GM12878 (cell line): ENCODE measurements around the gene SH3GL3. TPM values are rescaled to one million over a fixed set of nuclear protein-coding genes. Genes with fewer than 3 reads are reported as not detected.

Source experiments
- ATAC-seq: fragments of 200-7000 bp; cut with Tn5 transposase; 3 replicates; pipeline ENCODE4 v1.9.1; 2020; ENCODE audit warnings: mild to moderate bottlenecking, moderate library complexity
- BruUV-seq: library from RNA; stranded (reverse); fragments of 400-500 nt; replicated peaks from 2 replicates; lab custom pipeline; 2021; lab: Mats Ljungman, UMichigan
- CTCF ChIA-PET: fragments of 300-600 bp; sonication (Branson Sonifier 250); formaldehyde crosslinking; extraction: SDS; loops from one replicate; lab custom pipeline; 2021; ENCODE audit warnings: inconsistent platforms; lab: Yijun Ruan, JAX
- POLR2A ChIA-PET: fragments of 350-600 bp; formaldehyde crosslinking; extraction: SDS; loops from one replicate; lab custom pipeline; 2021; ENCODE audit warnings: inconsistent platforms; lab: Charles Lee
- RAD21 ChIA-PET: fragments of 300-600 bp; sonication (Branson Sonifier 250); formaldehyde crosslinking; loops from one replicate; lab custom pipeline; 2023; ENCODE audit warnings: antibody characterized with exemption; ENCODE audit not compliant: unreplicated experiment; lab: Charles Lee
- SMC1A ChIA-PET: fragments of 300-600 bp; sonication (Branson Sonifier 250); formaldehyde crosslinking; loops from one replicate; lab custom pipeline; 2023; ENCODE audit not compliant: unreplicated experiment, uncharacterized antibody; lab: Charles Lee
- DNase-seq: peaks from one replicate; pipeline ENCODE4 v3.0.0-alpha.2; 2011; ENCODE audit warnings: low read depth, low spot score
- FAIRE-seq: peaks from 3 replicates; lab custom pipeline; 2011; peaks lifted over from hg19 to GRCh38; lab: Jason Lieb, UNC
- H2AFZ ChIP-seq: 2 replicates; pipeline ENCODE4 v1.6.0; 2011; ENCODE audit warnings: low read depth, low read length, control low read depth; ENCODE audit not compliant: control insufficient read depth
- H3K27ac ChIP-seq: 2 replicates; pipeline ENCODE4 v1.5.1; 2011; ENCODE audit warnings: control low read depth; ENCODE audit not compliant: control insufficient read depth, insufficient read depth
- H3K27me3 ChIP-seq, 2 experiments: replicated peaks in 1 of 2; 2 replicates each; pipeline versions ENCODE4 v1.6.0 to v1.6.1; 2011; ENCODE audit warnings: low read length in 1 of 2; ENCODE audit not compliant: control insufficient read depth in 2 of 2, insufficient read depth in 2 of 2
- H3K36me3 ChIP-seq, 2 experiments: 2 replicates each; pipeline ENCODE4 v1.5.1; 2011; ENCODE audit warnings: low read length in 1 of 2; ENCODE audit not compliant: control insufficient read depth in 2 of 2, insufficient read depth in 2 of 2
- H3K4me1 ChIP-seq: 2 replicates; pipeline ENCODE4 v1.6.1; 2011; ENCODE audit warnings: mild to moderate bottlenecking, low read length, moderate library complexity, mixed read lengths; ENCODE audit not compliant: control insufficient read depth, insufficient read depth
- H3K4me2 ChIP-seq: 2 replicates; pipeline ENCODE4 v1.6.0; 2011; ENCODE audit warnings: control low read depth; ENCODE audit not compliant: control insufficient read depth, insufficient read depth
- H3K4me3 ChIP-seq: fragments of 200-600 bp; sonication (generic); 2 replicates; pipeline ENCODE4 v1.5.1; 2016
- H3K79me2 ChIP-seq: 2 replicates; pipeline ENCODE4 v1.6.0; 2011; ENCODE audit warnings: low read length; ENCODE audit not compliant: control insufficient read depth, insufficient read depth
- H3K9ac ChIP-seq: 2 replicates; pipeline ENCODE4 v1.8.0; 2011; ENCODE audit warnings: low read length, control low read depth, mixed read lengths; ENCODE audit not compliant: control insufficient read depth, insufficient read depth
- H3K9me3 ChIP-seq: replicated peaks from 3 replicates; pipeline ENCODE4 v1.5.1; 2011; ENCODE audit warnings: mild to moderate bottlenecking, low read length; ENCODE audit not compliant: control insufficient read depth, insufficient read depth
- H4K20me1 ChIP-seq: 2 replicates; pipeline ENCODE4 v1.6.0; 2011; ENCODE audit not compliant: control insufficient read depth, insufficient read depth
- ASH2L ChIP-seq: fragments of 300-600, 200-600 bp; sonication (generic); IDR thresholded peaks from 2 replicates; pipeline ENCODE4 v1.6.1; 2017; ENCODE audit warnings: low read depth, mild to moderate bottlenecking, borderline replicate concordance
- DPF2 ChIP-seq: fragments of 450-650 bp; IDR thresholded peaks from 2 replicates; pipeline ENCODE4 v1.6.1; 2017; ENCODE audit warnings: mild to moderate bottlenecking
- EGR1 ChIP-seq, 2 experiments: IDR thresholded peaks; 1 replicate in 1 of 2; 2 replicates in 1 of 2; pipeline ENCODE4 v1.6.1; 2011 to 2012; ENCODE audit warnings: low read depth in 2 of 2, low read length in 2 of 2, borderline replicate concordance in 1 of 2, mild to moderate bottlenecking in 1 of 2, moderate library complexity in 1 of 2
- HDGF ChIP-seq: fragments of 450-650 bp; IDR thresholded peaks from 2 replicates; pipeline ENCODE4 v1.6.1; 2016; ENCODE audit warnings: antibody characterized with exemption
- NFXL1 ChIP-seq: fragments of 450-650 bp; IDR thresholded peaks from 2 replicates; pipeline ENCODE4 v1.6.1; 2017; ENCODE audit warnings: antibody characterized with exemption, mild to moderate bottlenecking, borderline replicate concordance
- NFYB ChIP-seq: IDR thresholded peaks from 2 replicates; pipeline ENCODE4 v1.6.1; 2011; ENCODE audit warnings: low read depth, mild to moderate bottlenecking, low read length, improper control_type of control experiment, moderate library complexity; ENCODE audit not compliant: insufficient read depth
- PAX8 ChIP-seq: fragments of 450-650 bp; IDR thresholded peaks from 2 replicates; pipeline ENCODE4 v1.6.1; 2017; ENCODE audit warnings: mild to moderate bottlenecking, moderate library complexity
- POU2F2 ChIP-seq: IDR thresholded peaks from 3 replicates; pipeline ENCODE4 v1.6.1; 2011; ENCODE audit warnings: low read depth, mild to moderate bottlenecking, low read length, borderline replicate concordance
- RAD51 ChIP-seq: fragments of 450-650 bp; IDR thresholded peaks from 2 replicates; pipeline ENCODE4 v1.6.1; 2016; ENCODE audit warnings: moderate library complexity, mild to moderate bottlenecking, inconsistent platforms
- SREBF1 ChIP-seq: IDR thresholded peaks from 2 replicates; pipeline ENCODE4 v1.6.1; 2012; ENCODE audit warnings: mild to moderate bottlenecking, low read length
- SRF ChIP-seq, 2 experiments: IDR thresholded peaks; 2 replicates each; pipeline ENCODE4 v1.6.1; 2011; ENCODE audit warnings: low read depth in 2 of 2, low read length in 2 of 2, mild to moderate bottlenecking in 1 of 2, moderate library complexity in 1 of 2
- ZNF24 ChIP-seq: fragments of 450-650 bp; IDR thresholded peaks from 2 replicates; pipeline ENCODE4 v1.6.1; 2017; ENCODE audit warnings: antibody characterized with exemption, mild to moderate bottlenecking
- WGBS: methylation state at CpG from one replicate; pipeline ENCODE4 v1.1.6; 2016; ENCODE audit warnings: low lambda C conversion rate; ENCODE audit not compliant: insufficient replicate concordance, insufficient coverage; ENCODE audit errors: missing lambda C conversion rate; 5-methylcytosine and 5-hydroxymethylcytosine counted together
- in situ Hi-C: fragments of 300-500 bp; cut with MboI; formaldehyde crosslinking; loops from 9 replicates; pipeline ENCODE4 v1.14.3; 2018; ENCODE audit warnings: mixed read lengths
- intact Hi-C: fragments of 100-400 bp; cut with micrococcal nuclease; formaldehyde crosslinking; loops from one replicate; pipeline ENCODE4 v1.14.2; 2022; ENCODE audit not compliant: unreplicated experiment
- polyA plus RNA-seq, 11 experiments: library from polyadenylated mRNA; depleted of rRNA in 4 of 11; unstranded in 6 of 11; stranded (reverse) in 5 of 11; fragments of >200 nt; fragmentation: Nextera tagmentation in 4 of 11; fragmentation: Illumina TruSeq in 1 of 11; extraction: Ambion mirVana in 4 of 11; extraction: Trizol in 1 of 11; gene quantifications; 1 replicate in 1 of 11; 2 replicates in 10 of 11; pipeline versions ENCODE4 v1.2.1 to v1.2.3, GENCODE V29; 2011 to 2016; ENCODE audit warnings: inconsistent platforms in 2 of 11, missing spikeins in 2 of 11, low read depth in 1 of 11
- total RNA-seq, 4 experiments: library from RNA; depleted of rRNA in 3 of 4; stranded (reverse); fragments of >200 nt in 3 of 4; fragmentation: Illumina TruSeq in 1 of 4; extraction: Trizol in 1 of 4; gene quantifications; 2 replicates each; pipeline versions ENCODE4 v1.2.1 to v1.2.3, GENCODE V29; 2013 to 2021
- TF ChIP-seq, protein P1 (sequence below): fragments of 450-650 bp; formaldehyde crosslinking; IDR thresholded peaks from 2 replicates; pipeline ENCODE4 v1.4.0; 2022; ENCODE audit warnings: mild to moderate bottlenecking, moderate library complexity
- TF ChIP-seq, protein P2 (sequence below): IDR thresholded peaks from 2 replicates; pipeline ENCODE4 v1.6.1; 2012; ENCODE audit warnings: low read length, inconsistent platforms
- TF ChIP-seq, protein P3 (sequence below): IDR thresholded peaks from 2 replicates; pipeline ENCODE4 v1.6.1; 2012; ENCODE audit warnings: improper control_type of control experiment, low read depth, low read length; ENCODE audit not compliant: insufficient replicate concordance

The SH3GL3 gene
- total and polyA plus RNA-seq, 10 of the 15 experiments (the other 5 are each of a cell fraction or from before 2014, with no cell fraction given): not detected

DNA sequence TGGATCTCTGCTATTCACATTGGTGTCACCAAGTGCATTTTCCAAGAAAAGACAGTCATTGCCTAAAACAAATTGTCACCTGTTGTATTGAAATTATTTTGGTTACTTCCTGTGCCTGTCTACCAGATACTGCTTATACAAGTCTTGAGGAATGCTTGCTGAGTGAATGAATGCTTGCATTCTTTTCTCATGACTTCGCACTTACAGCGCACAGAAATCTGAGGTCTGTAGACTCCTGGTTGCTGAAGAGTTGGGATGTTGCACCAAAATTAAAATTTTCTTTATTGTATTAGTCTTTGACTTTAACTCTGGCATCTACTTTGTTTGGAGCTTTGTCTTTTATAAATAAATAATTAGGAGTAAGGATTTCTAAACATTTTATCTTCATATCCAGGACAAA lies 28.4 kb downstream of the SH3GL3 start (continued):
- TF ChIP-seq, protein P1, sequence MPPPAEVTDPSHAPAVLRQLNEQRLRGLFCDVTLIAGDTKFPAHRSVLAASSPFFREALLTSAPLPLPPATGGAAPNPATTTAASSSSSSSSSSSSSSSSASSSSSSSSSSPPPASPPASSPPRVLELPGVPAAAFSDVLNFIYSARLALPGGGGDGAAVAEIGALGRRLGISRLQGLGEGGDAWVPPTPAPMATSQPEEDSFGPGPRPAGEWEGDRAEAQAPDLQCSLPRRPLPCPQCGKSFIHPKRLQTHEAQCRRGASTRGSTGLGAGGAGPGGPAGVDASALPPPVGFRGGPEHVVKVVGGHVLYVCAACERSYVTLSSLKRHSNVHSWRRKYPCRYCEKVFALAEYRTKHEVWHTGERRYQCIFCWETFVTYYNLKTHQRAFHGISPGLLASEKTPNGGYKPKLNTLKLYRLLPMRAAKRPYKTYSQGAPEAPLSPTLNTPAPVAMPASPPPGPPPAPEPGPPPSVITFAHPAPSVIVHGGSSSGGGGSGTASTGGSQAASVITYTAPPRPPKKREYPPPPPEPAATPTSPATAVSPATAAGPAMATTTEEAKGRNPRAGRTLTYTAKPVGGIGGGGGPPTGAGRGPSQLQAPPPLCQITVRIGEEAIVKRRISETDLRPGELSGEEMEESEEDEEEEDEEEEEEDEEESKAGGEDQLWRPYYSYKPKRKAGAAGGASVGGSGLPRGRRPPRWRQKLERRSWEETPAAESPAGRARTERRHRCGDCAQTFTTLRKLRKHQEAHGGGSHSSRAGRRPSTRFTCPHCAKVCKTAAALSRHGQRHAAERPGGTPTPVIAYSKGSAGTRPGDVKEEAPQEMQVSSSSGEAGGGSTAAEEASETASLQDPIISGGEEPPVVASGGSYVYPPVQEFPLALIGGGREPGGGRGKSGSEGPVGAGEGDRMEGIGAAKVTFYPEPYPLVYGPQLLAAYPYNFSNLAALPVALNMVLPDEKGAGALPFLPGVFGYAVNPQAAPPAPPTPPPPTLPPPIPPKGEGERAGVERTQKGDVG (CRISPR knock-in tag): no peak
- no peak for TF ChIP-seq NFXL1
- no peak for TF ChIP-seq SRF (IDR thresholded peaks at IDR 0.05; ENCODE audit: low read depth in 2 of 2, low read length in 2 of 2)
- TF ChIP-seq, protein P2, sequence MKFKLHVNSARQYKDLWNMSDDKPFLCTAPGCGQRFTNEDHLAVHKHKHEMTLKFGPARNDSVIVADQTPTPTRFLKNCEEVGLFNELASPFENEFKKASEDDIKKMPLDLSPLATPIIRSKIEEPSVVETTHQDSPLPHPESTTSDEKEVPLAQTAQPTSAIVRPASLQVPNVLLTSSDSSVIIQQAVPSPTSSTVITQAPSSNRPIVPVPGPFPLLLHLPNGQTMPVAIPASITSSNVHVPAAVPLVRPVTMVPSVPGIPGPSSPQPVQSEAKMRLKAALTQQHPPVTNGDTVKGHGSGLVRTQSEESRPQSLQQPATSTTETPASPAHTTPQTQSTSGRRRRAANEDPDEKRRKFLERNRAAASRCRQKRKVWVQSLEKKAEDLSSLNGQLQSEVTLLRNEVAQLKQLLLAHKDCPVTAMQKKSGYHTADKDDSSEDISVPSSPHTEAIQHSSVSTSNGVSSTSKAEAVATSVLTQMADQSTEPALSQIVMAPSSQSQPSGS: no peak
- no peak for TF ChIP-seq ASH2L
- no peak for TF ChIP-seq ZNF24
- TF ChIP-seq, all 136 proteins: peak for 0

DNA sequence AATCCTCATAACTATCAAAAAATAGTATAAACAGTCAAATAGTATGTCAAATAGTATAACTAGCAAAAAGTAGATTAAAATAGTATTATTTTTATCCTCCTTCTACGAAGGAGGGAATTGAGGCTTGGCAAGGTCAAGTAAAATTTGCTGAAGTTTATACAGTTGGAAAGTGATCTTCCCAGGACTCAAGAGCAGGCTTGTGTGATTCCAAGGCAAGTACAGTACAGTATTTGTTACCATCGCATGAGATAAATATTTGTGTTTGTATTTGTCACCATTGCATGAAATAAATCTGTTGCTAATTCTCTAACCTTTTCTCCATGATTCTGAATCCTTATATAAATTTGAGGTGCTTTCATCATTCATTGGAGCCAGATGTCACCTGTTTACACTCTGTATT lies 28.9 kb downstream of the SH3GL3 start:
- BruUV-seq: no TSS peak
- H3K9me3 ChIP-seq: no peaks in the 10 kb centered on the region
- H4K20me1 ChIP-seq: no peaks in the 10 kb centered on the region
- no peaks in the 10 kb centered on the region for H3K27me3 ChIP-seq
- no peaks in the 10 kb centered on the region for H3K4me1 ChIP-seq
- DNase-seq (no peak), FAIRE-seq (no peak), ATAC-seq (no peak)
- H3K4me2 ChIP-seq: no peak overlapping the region
- intact Hi-C loops (no loop called here), in situ Hi-C loops (no loop called here)
- H2AFZ ChIP-seq: no peak overlapping the region
- no peak overlapping the region for H3K9ac ChIP-seq
- TF ChIP-seq NFYB (no peak), RAD51 (no peak), HDGF (no peak), PAX8 (no peak), SREBF1 (no peak), POU2F2 (no peak), EGR1 (IDR thresholded peaks at IDR 0.05; ENCODE audit: borderline replicate concordance in 1 of 2, low read depth in 2 of 2, low read length in 2 of 2) (no peak), DPF2 (no peak)
- TF ChIP-seq, protein P3, sequence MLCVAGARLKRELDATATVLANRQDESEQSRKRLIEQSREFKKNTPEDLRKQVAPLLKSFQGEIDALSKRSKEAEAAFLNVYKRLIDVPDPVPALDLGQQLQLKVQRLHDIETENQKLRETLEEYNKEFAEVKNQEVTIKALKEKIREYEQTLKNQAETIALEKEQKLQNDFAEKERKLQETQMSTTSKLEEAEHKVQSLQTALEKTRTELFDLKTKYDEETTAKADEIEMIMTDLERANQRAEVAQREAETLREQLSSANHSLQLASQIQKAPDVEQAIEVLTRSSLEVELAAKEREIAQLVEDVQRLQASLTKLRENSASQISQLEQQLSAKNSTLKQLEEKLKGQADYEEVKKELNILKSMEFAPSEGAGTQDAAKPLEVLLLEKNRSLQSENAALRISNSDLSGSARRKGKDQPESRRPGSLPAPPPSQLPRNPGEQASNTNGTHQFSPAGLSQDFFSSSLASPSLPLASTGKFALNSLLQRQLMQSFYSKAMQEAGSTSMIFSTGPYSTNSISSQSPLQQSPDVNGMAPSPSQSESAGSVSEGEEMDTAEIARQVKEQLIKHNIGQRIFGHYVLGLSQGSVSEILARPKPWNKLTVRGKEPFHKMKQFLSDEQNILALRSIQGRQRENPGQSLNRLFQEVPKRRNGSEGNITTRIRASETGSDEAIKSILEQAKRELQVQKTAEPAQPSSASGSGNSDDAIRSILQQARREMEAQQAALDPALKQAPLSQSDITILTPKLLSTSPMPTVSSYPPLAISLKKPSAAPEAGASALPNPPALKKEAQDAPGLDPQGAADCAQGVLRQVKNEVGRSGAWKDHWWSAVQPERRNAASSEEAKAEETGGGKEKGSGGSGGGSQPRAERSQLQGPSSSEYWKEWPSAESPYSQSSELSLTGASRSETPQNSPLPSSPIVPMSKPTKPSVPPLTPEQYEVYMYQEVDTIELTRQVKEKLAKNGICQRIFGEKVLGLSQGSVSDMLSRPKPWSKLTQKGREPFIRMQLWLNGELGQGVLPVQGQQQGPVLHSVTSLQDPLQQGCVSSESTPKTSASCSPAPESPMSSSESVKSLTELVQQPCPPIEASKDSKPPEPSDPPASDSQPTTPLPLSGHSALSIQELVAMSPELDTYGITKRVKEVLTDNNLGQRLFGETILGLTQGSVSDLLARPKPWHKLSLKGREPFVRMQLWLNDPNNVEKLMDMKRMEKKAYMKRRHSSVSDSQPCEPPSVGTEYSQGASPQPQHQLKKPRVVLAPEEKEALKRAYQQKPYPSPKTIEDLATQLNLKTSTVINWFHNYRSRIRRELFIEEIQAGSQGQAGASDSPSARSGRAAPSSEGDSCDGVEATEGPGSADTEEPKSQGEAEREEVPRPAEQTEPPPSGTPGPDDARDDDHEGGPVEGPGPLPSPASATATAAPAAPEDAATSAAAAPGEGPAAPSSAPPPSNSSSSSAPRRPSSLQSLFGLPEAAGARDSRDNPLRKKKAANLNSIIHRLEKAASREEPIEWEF: no peak
- ChIA-PET CTCF (no interaction called here), POLR2A (no interaction called here), RAD21 (no interaction called here), SMC1A (no interaction called here)
- no peaks in the 10 kb centered on the region for H3K36me3 ChIP-seq
- no peak overlapping the region for H3K27ac ChIP-seq
- no peak overlapping the region for H3K4me3 ChIP-seq
- WGBS: 74% methylated on average over 2 of the region's 2 CpGs
- no peaks in the 10 kb centered on the region for H3K79me2 ChIP-seq
